Measurements from ENCODE around the gene IFT43. TPM values are rescaled to one million over a fixed set of nuclear protein-coding genes. Genes with fewer than 3 reads are reported as not detected.

IFT43 gene
- total RNA-seq, 1 experiment from 2014 or later = 24.2 TPM

- Histone ChIP-seq H3K9me2 (ENCODE audit: insufficient read depth) (no peaks in the 10 kb centered on the region), H3K9ac (ENCODE audit: low read length) (no peak overlapping the region), H2AFZ (ENCODE audit: low read depth, low read length, poor library complexity, severe bottlenecking) (no peak overlapping the region), H3K4me2 (ENCODE audit: low read length) (no peak overlapping the region), H3K27ac (ENCODE audit: low read depth, low read length) (no peak overlapping the region), H3K4me1 (ENCODE audit: control insufficient read depth in 1 of 2, insufficient read depth in 2 of 2, low read length in 2 of 2) (no peaks in the 10 kb centered on the region), H3K79me2 (ENCODE audit: insufficient read depth, low read length) (no peaks in the 10 kb centered on the region), H4K20me1 (ENCODE audit: insufficient read depth) (no peaks in the 10 kb centered on the region), H3K36me3 (ENCODE audit: control insufficient read depth in 1 of 2, insufficient read depth in 2 of 2, low read length in 2 of 2) (no peaks in the 10 kb centered on the region), H3K9me3 (ENCODE audit: control insufficient read depth in 1 of 2, insufficient read depth in 1 of 2, low read depth in 1 of 2, low read length in 2 of 2) (no peaks in the 10 kb centered on the region), H3K4me3 (replicated peaks in 1 of 2; ENCODE audit: low read depth in 1 of 2, low read length in 2 of 2) (no peak overlapping the region), H3K27me3 (ENCODE audit: insufficient read depth, low read length) (no peaks in the 10 kb centered on the region)
- ATAC-seq (no peak), DNase-seq (ENCODE audit: low read depth, low spot score) (no peak)
- ChIA-PET POLR2A (no interaction called here), CTCF (no interaction called here), RAD21 (ENCODE audit: low non-redundant PET in 1 of 2, low total read pairs in 2 of 2, uncharacterized antibody in 2 of 2, unreplicated experiment in 2 of 2) (no interaction called here)
- intact Hi-C loops (cut with micrococcal nuclease) = no loop called here
- BruUV-seq (replicated peaks) = no TSS peak
- TF ChIP-seq ZNF274 (IDR thresholded peaks at IDR 0.05; ENCODE audit: low read depth, low read length) (no peak), RAD21 (IDR thresholded peaks at IDR 0.05; ENCODE audit: low read depth) (no peak), FOSL1 (IDR thresholded peaks at IDR 0.05; ENCODE audit: low read depth) (no peak)
These were observed 110.7 kb downstream of the IFT43 start for GRCh38 chr14:76096257-76096656.

- Histone ChIP-seq H4K20me1 (ENCODE audit: insufficient read depth) (no peaks in the 10 kb centered on the region), H3K9me2 (ENCODE audit: insufficient read depth) (no peaks in the 10 kb centered on the region), H3K9me3 (ENCODE audit: control insufficient read depth in 1 of 2, insufficient read depth in 1 of 2, low read depth in 1 of 2, low read length in 2 of 2) (no peaks in the 10 kb centered on the region), H3K4me1 (ENCODE audit: control insufficient read depth in 1 of 2, insufficient read depth in 2 of 2, low read length in 2 of 2) (no peaks in the 10 kb centered on the region), H3K27ac (ENCODE audit: low read depth, low read length) (no peak overlapping the region), H3K4me2 (ENCODE audit: low read length) (no peak overlapping the region), H3K27me3 (ENCODE audit: insufficient read depth, low read length) (no peaks in the 10 kb centered on the region), H3K9ac (ENCODE audit: low read length) (no peak overlapping the region), H3K36me3 (ENCODE audit: control insufficient read depth in 1 of 2, insufficient read depth in 2 of 2, low read length in 2 of 2) (no peaks in the 10 kb centered on the region), H3K4me3 (replicated peaks in 1 of 2; ENCODE audit: low read depth in 1 of 2, low read length in 2 of 2) (no peak overlapping the region), H3K79me2 (ENCODE audit: insufficient read depth, low read length) (no peaks in the 10 kb centered on the region), H2AFZ (ENCODE audit: low read depth, low read length, poor library complexity, severe bottlenecking) (no peak overlapping the region)
- ATAC-seq = no peak
- no TSS peak for BruUV-seq (replicated peaks)
- ChIA-PET RAD21 (ENCODE audit: low non-redundant PET in 1 of 2, low total read pairs in 2 of 2, uncharacterized antibody in 2 of 2, unreplicated experiment in 2 of 2) (interaction anchor here in 1 of 2 experiments (0.6 kb wide), 1 partner anchor 666 kb away, joined by 4 read pairs; no protein-coding TSS in a partner anchor), CTCF (no interaction called here), POLR2A (no interaction called here)
- intact Hi-C loops (cut with micrococcal nuclease) = no loop called here
- no peak for DNase-seq (ENCODE audit: low read depth, low spot score)
- no peak for TF ChIP-seq FOSL1 (IDR thresholded peaks at IDR 0.05; ENCODE audit: low read depth)
- TF ChIP-seq ELF1 (IDR thresholded peaks at IDR 0.05; ENCODE audit: borderline replicate concordance, low read depth) = no peak
- TF ChIP-seq RAD21 (IDR thresholded peaks at IDR 0.05; ENCODE audit: low read depth) = no peak
- TF ChIP-seq REST (IDR thresholded peaks at IDR 0.05; ENCODE audit: low read depth) = no peak
- no peak for TF ChIP-seq CBX3 (IDR thresholded peaks at IDR 0.05; ENCODE audit: low read depth)
- TF ChIP-seq CEBPB (IDR thresholded peaks at IDR 0.05; ENCODE audit: low read depth) = no peak
- no peak for TF ChIP-seq SRF (IDR thresholded peaks at IDR 0.05; ENCODE audit: low read depth)
- no peak for TF ChIP-seq ZBTB33 (IDR thresholded peaks at IDR 0.05; ENCODE audit: extremely low read depth, insufficient replicate concordance, low read length)
- TF ChIP-seq JUND (IDR thresholded peaks at IDR 0.05) = no peak
- no peak for TF ChIP-seq YY1 (IDR thresholded peaks at IDR 0.05; ENCODE audit: extremely low read depth, insufficient replicate concordance, low read depth, low read length)
- TF ChIP-seq TCF7L2 (IDR thresholded peaks at IDR 0.05; ENCODE audit: borderline replicate concordance, extremely low read depth, insufficient read depth, insufficient read length) = no peak
- no peak for TF ChIP-seq ZFX (IDR thresholded peaks at IDR 0.05)
- TF ChIP-seq POLR2A (IDR thresholded peaks at IDR 0.05; ENCODE audit: borderline replicate concordance, extremely low read depth, insufficient read depth, insufficient read length) = no peak
- TF ChIP-seq ATF3 (IDR thresholded peaks at IDR 0.05) = no peak
- no peak for TF ChIP-seq SP1 (IDR thresholded peaks at IDR 0.05; ENCODE audit: low read depth)
- TF ChIP-seq POLR2AphosphoS5 (IDR thresholded peaks at IDR 0.05; ENCODE audit: low read depth, low read length) = no peak
- no peak for TF ChIP-seq EZH2 (IDR thresholded peaks at IDR 0.05)
These were observed 112.0 kb downstream of the IFT43 start for GRCh38 chr14:76097547-76097946.

Data from HCT116 (cell line).